ENCODE measurements around the gene ADGRA3.
A peak's percentile ranks its signal among the peaks of the same experiment; 100 is the strongest.

ADGRA3 gene, protein sequence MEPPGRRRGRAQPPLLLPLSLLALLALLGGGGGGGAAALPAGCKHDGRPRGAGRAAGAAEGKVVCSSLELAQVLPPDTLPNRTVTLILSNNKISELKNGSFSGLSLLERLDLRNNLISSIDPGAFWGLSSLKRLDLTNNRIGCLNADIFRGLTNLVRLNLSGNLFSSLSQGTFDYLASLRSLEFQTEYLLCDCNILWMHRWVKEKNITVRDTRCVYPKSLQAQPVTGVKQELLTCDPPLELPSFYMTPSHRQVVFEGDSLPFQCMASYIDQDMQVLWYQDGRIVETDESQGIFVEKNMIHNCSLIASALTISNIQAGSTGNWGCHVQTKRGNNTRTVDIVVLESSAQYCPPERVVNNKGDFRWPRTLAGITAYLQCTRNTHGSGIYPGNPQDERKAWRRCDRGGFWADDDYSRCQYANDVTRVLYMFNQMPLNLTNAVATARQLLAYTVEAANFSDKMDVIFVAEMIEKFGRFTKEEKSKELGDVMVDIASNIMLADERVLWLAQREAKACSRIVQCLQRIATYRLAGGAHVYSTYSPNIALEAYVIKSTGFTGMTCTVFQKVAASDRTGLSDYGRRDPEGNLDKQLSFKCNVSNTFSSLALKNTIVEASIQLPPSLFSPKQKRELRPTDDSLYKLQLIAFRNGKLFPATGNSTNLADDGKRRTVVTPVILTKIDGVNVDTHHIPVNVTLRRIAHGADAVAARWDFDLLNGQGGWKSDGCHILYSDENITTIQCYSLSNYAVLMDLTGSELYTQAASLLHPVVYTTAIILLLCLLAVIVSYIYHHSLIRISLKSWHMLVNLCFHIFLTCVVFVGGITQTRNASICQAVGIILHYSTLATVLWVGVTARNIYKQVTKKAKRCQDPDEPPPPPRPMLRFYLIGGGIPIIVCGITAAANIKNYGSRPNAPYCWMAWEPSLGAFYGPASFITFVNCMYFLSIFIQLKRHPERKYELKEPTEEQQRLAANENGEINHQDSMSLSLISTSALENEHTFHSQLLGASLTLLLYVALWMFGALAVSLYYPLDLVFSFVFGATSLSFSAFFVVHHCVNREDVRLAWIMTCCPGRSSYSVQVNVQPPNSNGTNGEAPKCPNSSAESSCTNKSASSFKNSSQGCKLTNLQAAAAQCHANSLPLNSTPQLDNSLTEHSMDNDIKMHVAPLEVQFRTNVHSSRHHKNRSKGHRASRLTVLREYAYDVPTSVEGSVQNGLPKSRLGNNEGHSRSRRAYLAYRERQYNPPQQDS (N-terminal part only)
- total RNA-seq: 0.24 to 2.3 (median 0.65) reads per million in 4 donors

DNA sequence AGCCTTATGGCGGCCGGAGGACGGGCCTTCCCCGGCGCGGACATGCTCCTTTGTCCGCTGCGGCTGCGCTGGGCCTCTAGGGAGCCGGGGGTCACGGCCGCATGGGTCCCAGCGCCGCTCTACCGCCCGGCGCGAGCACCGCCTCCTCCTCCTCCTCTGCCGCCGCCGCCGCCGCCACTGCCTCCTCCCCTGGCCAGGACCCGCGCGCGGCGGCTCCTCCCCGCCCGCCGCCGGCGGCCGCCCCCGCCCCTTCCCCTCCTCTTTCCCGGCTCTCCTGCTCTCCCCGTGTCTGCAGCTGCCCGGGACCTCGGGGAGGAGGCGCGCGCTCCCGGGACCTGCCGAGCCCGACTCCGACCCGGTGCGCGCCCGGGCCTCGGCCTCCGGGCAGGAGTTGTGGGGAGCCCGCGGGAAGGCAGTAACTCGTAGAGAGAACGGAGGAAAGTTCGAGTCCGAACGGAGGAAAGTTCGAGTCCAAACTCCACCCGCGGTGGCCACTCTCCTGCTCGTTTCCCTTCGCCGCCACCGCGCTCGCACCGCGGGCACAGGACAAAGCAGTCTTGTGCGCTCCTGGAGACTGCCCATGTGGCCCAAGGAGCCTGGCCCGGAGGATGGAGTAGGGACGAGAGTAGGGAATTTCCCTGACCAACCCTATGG lies at the start of gene ADGRA3:
Gene ADGRA3, minus strand, starts transcription at position 179 of the 654 bp plus-strand sequence. CDS start 282 bp downstream, outside the sequence.
- DNase-seq: peak in 1 of 5 donors; percentile 33

DNA sequence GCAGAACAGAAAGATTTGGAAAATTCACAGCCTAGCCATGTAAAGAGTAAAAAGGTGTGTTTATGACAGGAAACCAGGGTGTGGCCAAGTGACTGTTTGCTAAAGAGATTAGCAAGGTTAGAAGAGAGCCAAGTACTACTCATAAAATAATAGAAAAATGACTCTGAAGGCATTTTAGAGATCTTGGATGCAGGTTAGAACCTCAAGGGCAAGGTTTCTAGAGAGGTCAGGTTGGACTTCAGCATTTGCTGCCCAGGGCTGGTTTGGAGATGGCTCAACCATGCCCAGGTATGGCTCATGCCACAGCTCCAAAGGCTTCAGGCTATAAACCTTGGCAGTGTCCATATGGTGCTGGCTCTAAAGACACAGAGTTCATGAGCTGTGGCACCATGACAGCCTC lies 40.6 kb upstream of the ADGRA3 start:
- DNase-seq: no peak

DNA sequence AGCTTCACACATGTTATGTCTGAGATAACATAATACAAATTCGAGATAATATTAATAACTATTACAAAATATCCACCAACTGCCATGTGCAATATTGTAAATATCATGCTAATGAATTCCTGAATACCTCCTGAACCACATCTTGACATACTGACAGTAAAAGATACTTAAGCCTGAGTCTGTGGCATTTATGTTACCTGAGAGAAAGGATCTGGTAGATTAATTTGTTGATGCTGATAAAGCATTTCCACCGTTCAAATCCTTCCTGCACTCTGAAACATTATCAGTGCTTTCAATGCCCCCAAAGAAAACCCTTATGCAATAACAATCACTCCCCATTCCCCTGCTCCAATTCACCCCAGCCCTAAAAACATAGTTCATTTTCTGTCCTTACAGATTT lies 38.8 kb upstream of the ADGRA3 start:
- DNase-seq: no peak

DNA sequence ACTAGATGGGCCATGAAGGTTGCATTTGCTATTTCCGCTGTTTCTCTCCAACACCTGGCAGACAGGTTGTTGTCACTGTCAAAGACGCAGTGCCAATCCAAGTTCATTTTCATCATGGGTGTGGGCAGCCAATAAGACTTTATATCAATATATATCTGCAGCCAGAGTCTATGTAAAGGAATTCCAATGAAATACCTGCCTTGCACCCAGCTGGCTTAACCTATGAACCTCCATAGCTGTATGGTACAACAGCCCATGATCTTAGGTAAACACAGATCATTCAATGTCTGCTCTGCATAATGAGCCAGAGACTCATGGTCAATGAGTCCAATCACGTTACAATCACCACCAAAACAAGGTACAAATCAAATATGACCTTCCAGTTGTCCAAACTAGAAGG lies 37.7 kb upstream of the ADGRA3 start:
- no peak for DNase-seq

DNA sequence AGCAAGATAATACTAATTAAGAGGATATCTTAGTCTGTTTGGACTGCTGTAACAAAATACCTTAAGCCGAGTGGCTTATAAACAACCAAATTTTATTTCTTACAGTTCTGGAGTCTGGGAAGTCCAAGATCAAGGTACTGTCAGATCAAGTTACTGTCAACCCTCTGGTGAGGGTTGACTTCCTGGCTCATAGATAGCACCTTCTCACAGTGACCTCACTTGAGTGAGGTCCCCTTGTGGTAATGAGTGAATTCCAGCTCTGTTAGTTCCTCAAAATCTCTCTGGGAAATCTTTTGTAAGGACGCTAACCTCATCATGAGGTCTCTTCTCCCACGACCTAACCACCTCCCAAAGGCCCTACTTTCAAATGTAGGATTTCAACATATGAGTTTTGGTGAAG lies 36.9 kb upstream of the ADGRA3 start:
- DNase-seq: no peak

DNA sequence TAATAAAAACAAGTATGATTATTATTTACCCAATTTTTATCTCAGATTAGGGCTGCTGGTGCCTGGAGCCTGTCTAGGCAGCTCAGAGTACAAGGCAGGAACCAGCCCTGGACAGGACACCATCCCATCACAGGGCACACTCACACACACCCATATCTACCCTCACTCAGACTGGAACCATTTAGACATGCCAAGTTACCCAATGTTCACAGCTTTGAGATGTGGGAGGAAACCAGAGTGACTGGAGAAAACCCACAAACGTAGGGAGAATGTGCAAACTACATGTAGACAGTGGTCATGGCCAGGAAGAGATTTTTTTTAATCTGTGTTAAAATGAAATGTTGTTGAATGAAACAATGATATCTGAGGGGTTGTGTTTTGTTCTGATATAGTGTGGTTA lies 35.7 kb upstream of the ADGRA3 start:
- no peak for DNase-seq

DNA sequence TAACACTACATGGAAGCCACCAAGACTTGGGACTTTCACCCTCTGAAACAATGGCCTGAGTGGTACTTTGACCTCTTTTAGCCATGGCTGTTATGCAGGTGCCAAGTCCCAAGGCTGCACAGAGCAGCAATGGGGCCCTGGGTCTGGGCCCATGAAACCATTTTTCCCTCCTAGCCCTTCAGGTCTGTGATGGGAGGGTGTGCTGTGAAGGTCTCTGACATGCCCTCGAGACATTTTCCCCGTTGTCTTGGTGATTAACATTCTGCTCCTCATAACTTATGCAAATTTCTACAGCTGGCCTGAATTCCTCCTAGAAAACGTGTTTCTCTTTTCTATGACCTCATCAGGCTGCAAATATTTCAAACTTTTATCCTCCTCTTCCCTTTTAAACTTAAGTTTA lies 30.4 kb upstream of the ADGRA3 start:
- no peak for DNase-seq

DNA sequence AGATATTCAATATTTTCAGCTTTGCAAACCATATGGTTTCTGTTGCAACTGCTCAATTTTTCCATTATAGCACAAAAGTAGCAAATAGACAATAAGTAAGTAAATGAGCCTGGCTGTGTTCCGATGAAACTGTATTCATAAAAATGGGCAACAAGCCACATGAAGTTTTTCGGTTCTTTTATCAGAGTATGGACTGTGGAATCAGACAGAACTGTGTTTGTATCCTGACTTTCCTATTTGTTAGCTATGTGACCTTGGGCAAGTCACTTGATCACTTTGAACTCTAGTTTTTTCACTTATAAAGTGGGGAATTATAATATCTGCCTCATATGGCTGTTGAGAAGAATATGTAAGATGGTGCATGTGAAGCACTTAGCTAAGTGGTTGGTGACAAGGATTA lies 23.4 kb upstream of the ADGRA3 start:
- no peak for DNase-seq

DNA sequence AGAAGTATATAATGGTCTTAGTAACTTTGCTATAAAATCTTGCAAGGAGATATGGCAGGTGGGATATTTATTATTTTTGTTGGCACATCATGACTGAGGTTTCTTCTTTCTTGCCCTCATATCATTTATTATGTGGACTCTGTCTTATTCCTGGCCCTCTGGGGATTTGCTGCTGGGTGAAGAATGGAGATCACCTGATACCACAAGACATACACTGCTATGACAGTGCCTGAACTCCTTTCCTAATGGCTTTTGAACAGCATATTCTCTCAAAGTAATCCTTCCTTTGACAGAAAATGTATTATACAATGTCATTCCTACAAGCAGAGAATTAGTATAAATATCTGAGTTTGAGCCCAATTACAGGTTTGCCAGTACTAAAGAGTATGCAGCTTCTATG lies 22.0 kb upstream of the ADGRA3 start:
- no peak for DNase-seq

DNA sequence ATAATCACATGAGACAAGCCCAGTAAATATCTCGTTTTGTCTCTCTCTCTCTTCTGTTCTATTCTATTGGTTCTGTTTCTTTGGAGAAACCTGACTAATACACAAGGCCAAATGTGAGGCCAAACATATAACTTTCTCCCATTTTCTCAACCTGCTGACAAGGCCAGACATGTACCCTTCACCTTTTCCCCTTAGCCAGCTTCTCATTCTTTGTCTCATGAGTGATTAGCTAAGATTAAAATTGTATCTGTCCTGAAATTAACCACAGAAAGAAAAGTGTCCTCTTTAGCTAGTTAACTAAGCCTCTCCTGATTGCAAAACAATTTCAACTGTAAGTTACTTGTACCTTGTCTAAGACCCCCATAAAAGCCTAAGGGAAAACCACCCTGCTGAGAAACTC lies 18.5 kb upstream of the ADGRA3 start:
- no peak for DNase-seq

DNA sequence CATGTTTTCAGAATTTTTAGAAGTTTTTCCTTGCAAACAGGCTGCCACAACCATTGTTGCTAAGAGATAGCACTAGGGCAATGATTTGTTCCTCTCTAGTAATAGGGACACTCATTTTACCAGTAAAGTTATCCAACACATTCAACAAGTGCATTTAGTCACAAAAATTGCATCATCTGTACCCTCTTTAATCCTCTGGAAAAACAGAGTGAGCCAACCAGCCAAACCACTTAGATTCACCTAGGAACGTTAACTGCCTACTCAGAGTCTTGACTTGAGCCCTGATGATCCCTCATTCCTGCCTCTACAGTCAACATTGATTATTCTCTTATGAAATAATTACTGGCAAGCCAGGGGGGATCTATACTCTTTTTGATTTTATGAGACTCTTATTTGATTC lies 17.0 kb upstream of the ADGRA3 start:
- no peak for DNase-seq

DNA sequence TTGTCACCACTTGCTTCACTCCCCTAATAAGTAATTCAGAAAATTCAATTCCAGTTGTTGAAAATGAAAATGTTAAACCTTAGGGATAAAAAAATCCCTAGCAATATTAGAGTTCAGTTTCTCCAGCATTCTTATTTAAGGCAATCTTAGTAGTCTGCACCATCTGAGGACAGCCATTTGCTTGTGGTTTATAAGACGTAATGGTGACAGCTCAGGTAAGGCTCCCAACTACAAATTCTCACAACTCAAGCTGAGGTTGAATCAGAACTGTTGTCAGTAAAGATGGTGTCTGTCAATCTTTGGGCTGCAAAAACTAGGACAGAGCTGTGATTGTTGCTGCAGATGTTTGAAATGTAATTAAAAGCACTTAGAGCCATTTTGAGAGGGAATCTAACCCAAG lies 16.3 kb upstream of the ADGRA3 start:
- no peak for DNase-seq

DNA sequence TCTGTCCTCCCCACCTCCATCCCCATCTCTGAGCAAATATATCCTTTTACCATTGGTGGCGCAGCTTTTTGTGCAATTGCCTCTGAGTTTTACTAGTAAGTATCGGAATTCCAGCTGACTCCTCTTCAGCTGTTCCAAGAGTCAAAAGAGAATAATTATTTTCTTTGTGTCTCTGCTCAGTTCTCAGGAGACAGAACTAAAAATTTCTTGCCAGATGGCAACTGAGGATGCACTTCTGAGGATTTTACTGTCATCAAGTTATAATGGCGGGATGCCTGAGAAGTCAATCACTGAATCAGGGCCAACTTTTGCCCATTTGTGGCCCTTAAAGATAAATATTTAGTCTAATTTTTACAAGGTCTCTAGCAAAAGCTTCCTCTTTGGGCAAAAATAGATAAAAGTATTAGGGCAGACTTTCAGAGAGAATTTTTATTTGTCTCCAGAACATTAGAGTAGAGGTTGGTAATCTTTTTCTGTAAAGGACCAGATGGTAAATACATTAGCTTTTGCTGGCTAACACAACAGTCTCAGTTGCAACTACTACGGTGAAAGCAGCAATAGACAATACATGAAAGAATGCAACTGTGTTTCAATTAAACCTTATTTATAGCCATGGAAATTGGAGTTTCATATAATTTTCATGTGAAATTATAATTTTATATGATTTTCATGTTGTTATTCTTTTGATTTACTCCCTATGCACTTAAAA lies 15.6 kb upstream of the ADGRA3 start:
- no peak for DNase-seq

DNA sequence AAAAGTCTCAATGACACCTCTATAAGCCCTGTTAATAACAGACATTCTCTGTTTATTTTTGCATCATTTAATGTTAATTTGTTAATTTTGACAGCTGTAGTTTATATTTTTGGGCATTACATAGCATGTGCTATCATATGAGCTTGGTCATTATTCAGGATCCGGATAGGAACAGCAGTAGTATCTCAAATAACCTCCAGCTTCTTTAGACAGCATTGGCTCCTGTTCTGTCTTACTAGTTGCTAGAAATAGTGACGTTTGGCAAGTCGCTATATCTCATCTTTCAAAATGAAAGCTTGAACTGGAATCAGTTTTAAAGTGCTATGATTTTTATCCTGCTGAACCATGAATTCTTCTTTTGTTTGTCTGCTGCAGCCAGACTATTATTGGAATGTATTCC lies 9.0 kb upstream of the ADGRA3 start:
- no peak for DNase-seq

DNA sequence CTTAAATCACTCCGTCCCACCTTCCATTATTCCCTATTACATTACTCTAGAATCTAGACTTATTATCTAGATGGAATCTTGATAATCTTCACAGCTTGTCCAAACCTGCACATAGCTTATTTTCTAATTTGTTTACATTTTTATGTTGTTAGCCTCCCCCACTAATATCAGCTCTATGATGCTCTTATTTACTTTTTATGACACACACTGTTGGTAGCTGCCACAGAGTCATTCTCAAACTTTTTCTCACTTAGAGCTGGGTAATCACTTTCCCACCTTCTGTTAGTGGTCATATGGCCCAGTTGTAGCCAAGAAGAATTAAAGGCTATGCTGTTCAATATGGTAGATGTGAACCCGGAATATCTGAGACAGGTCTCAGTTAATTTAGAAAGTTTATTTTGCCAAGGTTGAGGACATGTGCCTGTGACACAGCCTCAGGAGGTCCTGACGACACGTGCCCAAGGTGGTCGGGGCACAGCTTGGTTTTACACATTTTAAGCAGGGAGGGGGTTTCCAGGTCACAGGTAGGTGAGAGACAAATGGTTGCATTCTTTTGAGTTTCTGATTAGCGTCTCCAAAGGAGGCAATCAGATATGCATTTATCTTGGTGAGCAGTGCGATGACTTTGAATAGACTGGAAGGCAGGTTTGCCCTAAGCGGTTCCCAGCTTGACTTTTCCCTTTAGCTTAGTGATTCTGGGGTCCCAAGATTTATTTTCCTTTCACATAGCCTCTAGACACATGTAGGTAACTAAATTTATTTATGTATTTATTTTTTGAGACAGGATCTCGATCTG lies 7.0 kb upstream of the ADGRA3 start:
- DNase-seq: no peak

DNA sequence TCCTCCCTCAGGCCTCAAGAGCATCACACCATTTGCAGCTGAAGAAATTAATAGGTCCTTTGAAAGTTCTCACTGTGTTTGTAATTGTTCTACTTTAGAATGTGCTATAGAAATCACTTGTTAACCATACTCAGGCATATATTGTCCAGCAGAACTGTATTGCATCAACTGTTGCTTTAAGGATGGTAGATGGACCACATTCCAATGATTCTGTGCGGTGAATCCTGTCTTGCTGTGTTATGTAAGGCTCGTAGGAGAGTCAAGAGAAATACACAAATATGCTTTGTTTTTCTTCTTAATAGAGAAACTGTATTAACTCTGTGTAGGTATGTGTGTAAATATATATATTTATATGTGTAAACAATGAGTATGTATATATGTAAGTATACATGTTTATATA lies 6.3 kb upstream of the ADGRA3 start:
- DNase-seq: no peak

DNA sequence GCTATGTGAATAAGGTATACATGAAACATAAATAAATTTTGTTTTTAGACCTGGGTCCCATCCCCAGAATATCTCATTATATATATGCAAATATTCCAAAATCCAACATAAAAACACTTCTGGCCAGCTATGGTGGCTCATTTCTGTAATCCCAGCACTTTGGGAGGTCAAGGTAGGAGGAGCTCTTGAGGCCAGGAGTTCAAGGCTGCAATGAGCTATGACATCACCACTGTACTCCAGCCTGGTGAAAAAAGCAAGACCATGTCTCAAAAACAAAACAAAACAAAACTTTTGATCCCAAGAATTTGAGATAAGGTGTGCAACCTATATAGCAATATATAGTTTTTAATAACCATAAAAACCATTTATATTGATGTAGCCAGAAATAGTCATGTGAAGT lies 5.4 kb upstream of the ADGRA3 start:
- DNase-seq: no peak

DNA sequence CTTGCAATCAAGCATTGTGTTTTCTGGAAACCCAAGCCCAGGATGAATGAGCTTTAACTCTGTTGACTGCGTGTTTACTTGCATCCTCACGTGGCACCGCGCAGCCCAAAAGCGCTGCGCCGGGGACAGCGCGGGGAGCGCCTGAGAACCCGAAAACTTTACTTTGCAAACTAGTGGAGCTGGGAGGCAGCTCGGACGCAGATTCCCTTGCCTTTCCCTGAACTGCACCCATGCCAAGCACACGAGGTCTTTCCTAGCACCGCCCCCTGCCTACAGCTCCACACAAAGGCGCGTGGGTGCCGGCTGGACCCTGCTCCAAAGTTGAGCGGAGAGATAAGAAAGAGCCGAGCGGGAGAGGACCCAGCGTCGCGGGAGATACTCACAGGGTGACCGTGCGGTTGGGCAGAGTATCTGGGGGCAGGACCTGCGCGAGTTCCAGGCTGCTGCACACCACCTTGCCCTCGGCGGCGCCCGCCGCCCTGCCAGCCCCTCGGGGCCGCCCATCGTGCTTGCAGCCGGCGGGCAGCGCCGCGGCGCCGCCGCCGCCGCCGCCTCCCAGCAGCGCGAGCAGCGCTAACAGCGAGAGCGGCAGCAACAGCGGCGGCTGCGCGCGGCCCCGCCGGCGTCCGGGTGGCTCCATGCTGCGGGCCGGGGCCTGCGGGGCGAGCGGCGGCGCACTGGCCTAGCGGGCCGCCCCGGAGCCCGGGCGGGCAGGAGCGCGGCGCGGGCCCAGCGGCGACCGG lies 550 bp downstream of the ADGRA3 start:
- peak in 1 of 5 donors; percentile 23 for DNase-seq

DNA sequence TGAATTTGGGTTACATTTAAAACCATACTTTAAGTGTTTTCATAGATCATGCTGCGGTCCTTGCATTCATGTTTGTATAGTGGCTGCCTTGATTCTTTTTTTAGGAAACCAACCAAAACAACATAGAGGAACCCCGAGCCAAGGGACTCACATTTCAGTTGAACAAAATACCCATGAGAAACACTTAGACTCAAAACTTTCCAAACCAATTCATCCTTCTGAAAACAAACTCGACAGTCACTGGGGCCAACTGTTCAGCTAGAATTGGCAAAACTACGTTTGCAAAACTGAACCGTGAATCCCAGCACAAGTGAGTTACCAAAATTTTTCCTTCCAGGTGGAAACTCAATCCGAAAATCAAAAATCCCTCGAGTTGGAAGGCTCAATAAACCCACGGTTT lies 1.4 kb downstream of the ADGRA3 start:
- DNase-seq: no peak

DNA sequence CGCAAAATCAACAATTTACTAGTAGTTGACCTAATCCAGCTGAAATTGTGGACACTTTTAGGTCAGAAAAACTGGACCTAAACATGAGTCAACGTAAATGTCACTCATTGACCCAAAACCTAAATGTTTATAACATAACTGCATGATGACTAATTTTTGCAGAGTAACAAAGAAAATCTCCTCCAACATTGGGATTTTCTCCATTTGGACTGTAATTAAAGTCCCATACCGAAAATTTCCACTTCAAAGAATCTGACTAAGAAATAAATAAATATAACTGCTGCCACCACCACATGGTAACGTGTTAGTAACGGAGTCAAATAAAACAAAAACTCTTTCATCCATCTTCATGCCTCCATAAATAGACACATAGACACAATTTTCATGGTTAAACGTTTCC lies 1.9 kb downstream of the ADGRA3 start:
- no peak for DNase-seq

Data from T-helper 1 cell (primary cell).